HG02973 (cell line): ENCODE measurements around the gene NCOA3.

Source experiments
- ATAC-seq: cut with Tn5 transposase; IDR thresholded peaks from one replicate; pipeline ENCODE4 v1.9.1; 2021; ENCODE audit warnings: moderate library complexity; ENCODE audit not compliant: unreplicated experiment

The NCOA3 gene

DNA sequence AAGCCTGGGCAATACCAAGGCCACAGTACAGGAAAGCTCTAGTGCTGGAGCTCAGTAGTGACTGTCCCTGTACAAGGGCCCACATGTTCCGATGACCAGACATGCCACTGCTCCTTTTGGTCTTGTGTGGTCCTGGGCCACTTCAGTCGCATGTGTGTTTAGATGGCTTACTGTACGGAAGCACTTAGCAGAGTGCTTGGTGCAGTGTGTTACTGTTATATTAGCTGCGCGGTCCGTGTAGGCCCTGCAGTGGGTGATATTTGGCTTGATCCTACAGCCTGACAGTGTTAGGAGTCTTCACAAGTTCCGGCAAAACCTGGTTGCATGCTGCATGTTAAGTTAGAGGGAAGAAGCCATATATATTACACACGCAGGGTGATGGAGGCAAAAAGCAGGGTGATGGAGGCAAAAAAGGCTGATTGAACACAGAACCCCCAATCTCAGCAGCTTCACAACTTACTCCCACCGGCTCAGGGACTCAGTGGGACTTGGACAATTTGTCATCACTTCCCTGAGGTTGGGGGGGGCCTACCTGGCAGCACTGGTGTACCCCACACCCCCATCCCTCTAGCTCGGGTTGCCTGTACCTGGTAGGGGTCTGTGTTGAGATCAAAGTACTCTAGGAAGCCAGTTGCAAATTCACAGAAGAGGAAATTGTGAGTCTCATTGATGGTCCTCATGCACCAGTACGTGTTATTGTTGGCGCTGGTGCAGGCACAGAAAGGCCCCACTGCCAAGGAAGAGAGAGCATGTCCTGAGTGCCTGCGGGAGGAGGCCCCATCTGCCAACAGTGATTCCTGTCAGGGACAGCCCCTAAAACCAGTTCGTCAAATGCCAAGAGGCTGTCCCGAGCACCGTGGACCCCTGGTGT lies 161.0 kb downstream of the NCOA3 start:
- no peak for ATAC-seq

DNA sequence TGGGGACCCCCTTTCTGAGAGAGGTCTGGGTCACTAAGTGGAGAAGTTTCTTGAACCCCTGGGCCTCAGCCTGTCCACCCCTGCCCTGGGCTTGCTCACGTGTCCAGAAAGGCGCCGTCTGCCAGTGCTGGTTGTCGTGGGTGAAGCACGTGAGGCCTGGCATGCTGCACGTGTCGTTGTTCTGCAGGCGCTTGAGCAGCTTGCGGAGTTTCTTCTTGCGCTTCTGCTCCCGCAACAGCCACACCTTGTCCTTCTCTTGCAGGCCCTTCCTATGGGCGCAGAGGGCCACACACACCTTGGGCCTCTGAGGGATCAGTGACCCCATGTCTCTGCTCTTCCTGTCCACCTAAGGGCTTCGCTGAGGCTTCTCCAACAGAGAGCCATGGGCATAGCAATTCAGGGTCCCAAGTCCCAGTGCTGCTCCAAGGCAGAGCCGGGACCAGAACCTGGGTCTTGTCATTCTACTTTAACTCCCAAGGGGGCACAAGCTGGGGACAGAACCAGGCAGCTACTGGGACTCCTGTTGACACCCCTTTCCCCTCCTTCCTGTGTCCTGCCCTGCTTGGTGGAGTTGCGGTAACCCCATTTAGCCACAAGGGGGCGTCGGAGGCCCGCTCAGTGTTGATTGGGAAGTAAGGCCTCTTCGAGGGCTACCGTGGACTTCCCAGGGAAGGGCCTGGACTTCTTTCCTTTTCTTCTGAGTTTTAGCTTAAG lies 161.8 kb downstream of the NCOA3 start:
- ATAC-seq, result no peak

DNA sequence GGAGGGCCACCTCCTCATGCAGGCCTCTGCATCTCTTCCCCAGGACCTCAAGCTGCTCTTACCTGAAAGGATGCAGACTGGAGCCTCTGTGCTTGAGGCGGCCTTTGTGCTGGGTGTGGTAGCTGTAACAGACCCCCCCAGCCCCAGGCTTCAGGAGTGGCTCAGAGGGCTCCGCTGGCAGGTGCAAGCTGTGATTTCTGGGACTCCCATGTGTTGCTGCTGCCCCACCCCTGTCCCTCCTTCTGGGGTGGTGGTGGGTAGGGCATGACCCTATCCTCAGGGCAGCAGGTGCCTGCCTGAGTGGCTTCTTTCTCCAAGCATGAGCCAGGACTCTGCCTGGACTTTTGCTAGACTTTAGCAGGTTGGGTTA lies 162.4 kb downstream of the NCOA3 start:
- ATAC-seq, result no peak

DNA sequence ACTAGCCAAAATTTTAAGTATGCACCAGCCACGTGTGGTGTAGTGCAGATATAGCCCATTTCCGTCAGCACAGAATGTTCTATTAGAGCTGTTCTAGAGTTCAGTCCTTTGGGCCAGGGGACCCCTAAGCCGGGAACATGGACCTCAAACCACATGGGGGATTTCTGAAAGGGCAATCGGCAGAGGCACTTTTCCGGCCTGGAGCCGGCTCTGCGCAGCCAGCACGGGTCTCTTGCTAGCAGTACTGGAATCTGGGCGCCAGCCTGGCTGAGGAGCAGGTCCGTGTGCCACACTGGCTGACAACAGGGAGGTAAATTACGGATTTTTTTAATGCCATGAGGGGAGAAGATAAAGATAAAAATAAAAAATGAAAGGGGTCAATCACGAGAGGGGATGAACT lies 163.1 kb downstream of the NCOA3 start:
- no peak for ATAC-seq

DNA sequence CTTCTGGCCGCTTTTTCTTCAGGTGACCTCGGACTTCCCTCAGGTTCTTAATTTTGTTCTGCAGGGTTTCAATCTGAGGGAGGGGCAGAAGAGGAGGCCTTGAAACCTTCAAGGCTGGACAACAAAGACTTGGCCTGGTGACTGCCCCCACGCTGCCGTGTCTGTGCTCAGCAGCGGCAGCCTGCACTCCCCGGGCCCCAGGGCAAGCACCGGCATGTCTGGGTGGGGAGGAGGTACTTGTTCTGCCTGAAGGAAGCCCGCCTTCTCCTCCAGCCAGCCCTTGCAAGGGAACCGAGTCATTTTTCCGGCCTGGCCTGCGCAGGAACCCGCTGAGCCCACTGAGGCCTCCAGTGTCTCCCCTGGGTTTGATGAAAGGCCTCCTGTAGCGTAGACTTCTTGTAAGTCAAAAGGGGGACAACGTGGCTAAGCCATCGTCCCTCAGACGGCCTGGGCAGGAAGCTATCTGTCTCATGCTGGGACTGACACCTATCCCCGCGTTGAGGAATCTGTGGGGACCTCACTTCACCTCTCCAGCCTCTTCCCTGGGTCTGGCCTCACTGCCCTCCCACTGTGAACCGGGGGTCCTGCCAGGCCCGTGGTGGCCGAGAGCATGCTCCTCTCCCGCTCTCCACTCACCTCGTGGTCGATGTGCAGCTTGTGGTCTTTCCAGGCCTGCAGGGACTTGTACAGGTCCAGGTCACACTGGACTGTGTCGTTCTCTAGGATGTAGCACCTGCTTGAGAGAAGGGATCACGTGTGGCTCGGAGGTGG lies 163.7 kb downstream of the NCOA3 start:
- no peak for ATAC-seq

DNA sequence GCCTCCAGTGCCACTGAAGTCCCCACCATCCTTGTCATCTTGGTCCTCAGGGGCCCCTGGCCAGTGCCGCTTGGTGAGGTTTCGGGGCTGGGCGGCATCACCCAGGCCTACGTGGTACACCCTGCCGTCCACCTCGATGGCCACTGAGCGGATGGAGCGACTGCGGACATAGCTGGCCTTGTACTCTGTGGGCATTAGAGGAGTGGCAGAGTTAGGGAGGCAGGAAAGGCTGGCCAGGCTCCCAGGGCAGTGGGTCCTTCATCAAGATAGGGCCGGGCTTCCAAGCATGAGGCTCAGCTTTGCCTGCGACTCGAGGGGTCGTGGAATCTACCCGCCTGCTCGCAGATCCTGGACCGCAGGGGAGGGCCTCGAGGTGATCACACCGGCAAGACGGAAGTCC lies 164.6 kb downstream of the NCOA3 start:
- ATAC-seq, result no peak

DNA sequence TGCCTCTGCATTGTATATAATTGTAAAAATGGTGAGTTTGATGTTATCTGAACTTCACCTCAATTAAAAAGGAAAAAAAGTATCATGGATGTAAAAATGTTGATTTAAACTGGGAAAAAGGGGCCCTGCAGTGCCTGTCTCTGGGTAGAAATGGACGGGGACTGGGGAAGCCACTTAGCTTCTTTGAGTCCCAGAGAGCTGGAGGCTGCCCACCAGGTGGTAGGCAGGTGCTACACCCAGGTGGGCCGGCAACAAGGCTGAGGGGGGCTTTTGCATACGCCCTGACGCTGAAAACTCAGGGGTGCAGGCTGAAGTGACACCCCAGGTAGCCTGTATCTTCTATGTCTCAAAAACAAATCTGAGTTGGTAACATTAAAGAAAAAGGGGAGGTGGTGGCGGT lies 165.4 kb downstream of the NCOA3 start:
- no peak for ATAC-seq

DNA sequence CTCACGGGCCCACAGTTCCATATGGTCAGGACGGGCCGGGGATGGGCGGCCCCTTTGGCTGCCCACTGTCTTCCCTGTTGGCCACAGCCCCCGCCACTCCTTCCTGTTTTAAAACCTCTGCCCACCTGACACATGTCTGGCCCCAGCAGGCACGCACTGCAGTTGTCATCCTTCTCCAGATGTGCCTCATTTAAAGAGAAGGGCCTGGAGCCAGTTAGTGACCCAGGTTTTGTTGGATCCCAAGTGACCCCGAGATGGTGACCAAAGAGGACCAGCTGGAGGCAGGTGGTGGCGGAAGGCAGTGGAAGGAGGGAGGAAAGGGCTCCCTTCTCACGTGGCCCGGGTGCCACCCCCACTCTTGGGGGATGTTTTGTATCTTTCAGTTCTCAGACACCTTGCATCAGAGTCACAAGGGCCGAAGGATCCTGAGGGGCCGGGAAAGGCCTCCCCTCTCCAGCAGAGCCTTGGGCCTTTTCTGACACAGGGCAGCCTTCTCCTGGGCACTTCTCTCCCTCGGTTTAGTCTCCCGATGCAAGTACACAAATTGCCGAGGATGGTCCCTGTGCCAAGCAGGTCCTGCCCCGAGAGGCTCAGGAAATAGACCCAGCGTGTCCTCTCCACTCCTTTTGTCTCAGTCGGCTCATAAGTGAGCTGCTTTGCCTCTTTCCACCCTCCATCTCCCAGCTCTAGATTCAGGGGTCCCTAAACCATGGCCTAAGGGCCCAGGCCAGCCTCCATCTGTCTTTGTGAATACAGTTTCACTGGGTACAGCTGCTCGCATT lies 166.0 kb downstream of the NCOA3 start:
- ATAC-seq, result no peak

DNA sequence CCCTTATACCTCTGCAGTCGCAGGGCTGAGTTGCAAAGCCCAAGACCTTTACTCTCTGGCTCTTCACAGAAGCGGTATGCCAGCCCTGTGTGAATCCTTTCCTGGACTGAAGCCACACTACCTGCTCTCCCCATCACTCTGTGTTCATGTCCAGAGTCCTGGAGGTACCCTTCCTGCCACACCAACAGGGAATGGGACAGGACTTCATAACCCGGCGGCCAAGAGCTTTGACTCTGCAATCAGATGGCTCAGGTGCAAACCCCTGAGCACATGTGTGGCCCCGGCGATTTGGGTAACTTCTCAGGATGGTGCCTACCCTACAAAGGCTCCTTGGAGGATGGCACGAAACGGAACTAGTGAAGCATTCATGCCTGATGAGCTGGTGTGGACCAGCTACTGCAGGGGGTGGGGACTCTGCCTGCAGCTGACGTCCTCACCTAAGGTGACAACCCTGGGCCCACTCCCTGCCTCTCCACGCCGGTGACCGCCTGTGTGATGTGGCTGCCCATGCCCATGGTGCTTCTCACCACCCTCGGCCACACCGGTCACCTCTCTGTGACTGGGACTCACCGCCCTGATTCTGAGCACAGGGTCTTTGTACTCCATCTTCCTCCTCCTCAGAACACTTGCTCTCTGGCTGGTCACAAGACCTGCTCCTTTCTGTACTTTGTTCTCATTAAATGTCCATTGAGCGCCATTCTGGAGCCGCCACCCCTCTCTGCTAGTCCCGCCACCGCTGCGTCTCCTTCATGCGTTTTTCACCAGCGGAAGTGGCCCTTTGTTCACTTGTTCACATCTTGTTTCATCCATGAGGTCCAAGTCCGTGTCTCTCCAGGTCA lies 166.8 kb downstream of the NCOA3 start:
- no peak for ATAC-seq

DNA sequence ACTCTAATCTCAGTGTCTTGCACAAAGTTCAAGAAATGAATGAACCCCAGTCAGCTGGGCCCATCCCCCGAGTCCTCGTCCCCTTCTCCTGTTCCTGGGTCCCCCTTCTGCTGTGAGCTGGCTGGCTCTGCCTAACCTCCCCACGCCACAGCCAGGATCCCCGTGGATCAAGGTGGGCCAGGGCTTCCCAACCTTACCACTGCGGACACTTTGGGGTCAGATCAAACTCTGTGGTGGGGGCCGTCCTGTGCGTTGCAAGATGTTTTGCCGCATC lies 167.4 kb downstream of the NCOA3 start:
- no peak for ATAC-seq

DNA sequence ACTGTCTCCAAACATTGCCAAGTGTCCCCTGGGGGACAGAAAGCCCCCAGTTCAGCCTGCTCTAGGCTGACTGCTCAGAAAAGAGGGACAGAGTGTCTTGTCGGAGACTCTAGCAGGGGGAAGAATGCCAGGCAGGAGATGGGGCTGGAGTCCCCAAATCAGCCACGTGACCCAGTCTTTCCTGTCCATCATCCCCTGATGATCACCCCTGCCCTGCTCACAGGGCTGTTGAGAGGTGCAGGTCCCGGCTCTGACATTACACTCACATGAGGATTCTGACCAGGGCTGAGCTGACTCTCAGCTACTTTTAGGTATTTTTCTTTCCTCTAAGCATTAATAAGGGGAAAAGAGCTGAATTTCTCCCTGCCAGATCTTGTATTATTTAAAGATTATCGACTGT lies 167.8 kb downstream of the NCOA3 start:
- ATAC-seq, result no peak

DNA sequence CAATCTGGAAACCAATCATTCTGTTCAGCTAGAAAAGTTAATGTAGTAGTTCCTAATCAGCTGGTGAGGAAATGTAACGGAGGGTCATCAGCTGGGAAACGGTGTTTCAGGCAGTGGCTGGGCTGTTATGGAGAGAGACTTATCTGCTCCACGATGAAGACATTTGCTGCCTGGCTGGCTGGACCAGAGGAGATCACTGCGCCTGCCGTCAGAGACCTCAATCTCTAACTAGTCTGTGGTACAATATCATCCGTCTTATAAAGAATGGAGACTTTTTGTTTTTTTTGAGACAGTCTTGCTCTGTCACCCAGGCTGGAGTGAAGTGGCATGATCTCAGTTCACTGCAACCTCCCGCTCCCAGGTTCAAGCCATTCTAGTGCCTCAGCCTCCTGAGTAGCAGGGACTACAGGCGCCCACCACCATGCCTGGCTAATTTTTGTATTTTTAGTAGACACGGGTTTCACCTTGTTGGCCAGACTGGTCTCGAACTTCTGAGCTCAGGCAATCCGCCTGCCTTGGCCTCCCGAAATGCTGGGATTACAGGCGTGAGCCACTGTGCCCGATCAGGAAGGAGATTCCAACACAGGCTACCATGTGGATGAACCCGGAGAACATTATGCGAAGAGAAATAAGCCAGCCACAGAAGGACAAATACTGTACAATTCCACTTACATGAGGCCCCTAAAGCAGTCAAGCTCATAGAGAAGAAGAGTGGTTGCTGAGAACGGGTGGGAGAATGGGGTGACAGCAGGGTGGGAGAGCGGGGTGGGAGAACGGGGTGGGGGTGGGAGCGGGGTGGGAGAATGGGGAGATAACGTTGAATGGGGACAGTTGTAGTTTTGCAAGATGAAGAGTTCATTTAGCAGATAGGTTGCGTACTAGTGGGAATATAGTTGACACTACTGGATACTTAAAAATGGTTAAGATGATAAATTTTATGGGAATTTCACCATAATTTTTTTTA lies 168.5 kb downstream of the NCOA3 start:
- ATAC-seq, result no peak

DNA sequence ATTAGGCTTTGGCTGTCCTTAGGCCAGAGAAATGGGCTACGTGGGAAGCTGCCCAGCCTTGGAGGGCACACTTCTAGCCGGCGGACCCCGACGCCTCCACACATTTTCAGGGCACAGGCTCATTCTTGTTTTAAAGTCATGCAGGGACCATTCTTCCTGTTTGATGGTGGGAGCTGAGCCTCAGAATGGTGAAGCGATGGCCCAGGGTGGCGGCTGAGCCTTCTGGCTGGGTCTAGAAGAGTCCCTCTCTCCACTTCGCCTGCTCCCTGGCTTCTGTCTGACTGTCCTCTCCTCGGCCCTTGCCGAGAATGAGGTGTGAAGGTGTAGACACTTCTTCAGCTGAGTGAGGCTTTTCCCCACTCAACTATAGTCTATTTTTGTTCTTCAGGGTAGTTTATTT lies 169.2 kb downstream of the NCOA3 start:
- ATAC-seq, result no peak

DNA sequence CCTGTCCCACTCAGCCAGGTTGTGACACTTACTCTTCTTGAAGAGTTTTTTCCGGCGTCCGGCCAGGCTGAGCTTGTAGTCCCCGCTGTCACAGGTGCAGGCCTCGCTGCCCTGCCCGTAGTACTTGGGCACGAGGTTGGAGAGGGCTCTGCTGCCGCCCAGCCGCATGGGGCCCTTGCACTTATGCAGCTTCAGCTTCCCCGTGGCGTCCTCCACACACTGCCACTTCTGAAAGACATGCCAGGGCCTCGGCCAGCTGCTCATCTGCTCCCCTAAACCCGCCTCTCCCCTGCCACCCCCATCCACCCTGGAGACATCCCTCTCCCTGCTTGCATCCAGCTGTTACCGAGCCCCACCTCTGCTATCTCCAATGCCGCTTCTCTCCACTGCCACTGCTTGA lies 170.5 kb downstream of the NCOA3 start:
- ATAC-seq, result no peak

DNA sequence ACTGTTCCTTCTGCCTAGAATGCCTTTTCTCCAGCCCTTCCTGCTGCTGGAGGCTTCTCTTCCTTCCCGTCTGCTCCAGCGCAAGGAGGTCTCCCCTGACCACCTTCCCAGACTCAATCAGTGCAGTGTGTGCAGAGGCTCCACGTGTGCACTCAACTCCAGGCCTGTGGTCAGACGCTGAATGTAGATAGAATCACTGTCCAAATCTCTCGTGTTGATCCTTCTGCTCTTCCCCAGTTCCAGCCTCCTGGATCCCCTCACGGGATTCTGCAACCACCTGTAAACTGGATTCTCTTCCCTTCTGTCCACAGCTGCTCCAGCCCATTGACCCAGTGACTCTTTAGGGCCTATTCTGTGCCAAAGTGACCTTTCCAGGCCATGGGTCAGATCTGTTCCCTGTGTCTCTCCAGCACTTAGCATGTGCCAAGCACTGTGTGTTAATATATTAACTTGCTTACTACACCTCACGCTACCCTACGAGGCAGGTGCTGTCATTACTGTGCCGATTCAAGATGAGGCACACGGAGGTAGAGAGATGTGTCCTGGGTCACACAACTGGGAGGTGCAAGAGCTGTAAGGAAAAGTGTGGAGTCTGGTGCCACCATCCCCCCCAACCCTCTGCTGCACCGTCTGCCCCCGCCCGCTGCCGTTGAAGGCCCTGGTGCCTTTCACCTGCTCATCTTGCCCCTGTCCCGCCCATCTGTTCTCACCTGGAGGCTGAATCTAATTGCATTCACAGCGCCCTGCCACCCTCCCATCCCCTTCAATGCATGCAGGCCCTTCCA lies 171.4 kb downstream of the NCOA3 start:
- no peak for ATAC-seq

DNA sequence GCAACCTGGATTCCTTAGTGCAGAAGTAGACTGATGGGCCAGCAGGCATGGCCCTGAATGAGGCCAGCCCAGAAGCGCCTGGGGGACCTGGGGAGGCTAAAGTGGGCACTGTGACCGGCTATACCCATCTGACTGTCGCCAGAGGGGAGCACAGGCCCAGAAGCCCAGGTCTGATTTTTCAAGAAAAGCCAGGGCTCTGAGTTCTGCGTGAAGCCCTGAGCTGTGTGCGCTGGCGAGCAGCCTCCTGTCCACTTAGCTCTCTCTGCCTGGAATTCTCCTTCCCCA lies 171.9 kb downstream of the NCOA3 start:
- ATAC-seq, result no peak

DNA sequence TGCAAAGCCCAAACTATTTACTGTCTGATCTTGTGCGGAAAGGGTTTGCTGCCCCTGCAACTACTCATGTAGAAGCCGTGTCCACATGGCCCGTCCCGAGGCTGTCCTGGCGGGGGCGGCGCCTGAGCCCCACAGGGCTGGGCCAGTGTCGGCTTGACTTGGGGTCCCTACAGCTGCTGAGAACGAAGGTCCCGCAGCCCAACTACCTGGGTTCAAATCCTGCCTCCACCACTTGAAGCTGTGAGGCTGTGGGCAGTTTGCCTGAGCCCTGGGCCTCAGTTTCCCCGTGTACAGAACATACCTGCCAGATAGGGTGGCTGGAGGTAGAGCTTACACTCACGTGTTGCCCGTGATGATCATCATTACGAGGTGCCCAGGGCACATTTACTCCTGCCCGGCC lies 172.5 kb downstream of the NCOA3 start:
- no peak for ATAC-seq

DNA sequence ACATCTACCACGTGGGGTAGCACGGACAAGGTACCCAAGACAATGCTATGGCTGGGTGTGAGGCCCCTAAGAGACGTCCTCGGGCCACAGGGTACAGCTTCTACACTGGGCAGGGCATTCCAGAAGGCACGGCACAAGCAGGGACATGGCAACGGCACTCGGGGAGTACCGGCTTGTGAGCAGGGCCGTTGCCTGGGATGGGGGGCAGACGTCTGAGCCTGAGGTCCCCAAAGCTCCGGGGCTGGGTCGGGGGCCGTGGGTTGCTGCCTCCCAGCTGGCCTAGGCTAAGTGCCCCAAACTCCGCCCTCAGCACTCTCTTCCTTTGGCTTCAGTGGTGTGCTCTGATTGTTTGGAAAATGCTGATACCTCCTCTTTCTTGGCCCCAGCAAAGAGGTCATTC lies 173.0 kb downstream of the NCOA3 start:
- no peak for ATAC-seq
